Measurements from ENCODE around the gene FANCL.

GRCh38 chr2:58261209-58261608, 20.1 kb upstream of the FANCL start:
- TF ChIP-seq CTCF (conservative IDR thresholded peaks at IDR 0.05 in 1 of 2, IDR thresholded peaks at IDR 0.05 in 1 of 2; ENCODE audit: extremely low read depth in 1 of 2, insufficient read depth in 1 of 2, low read depth in 1 of 2, low read length in 2 of 2) (no peak), EZH2 (IDR thresholded peaks at IDR 0.05; ENCODE audit: borderline replicate concordance, low read length) (no peak)
